D721Med (cell line): ENCODE results near the gene SLC8B1.

Experiments
- DNase-seq: peaks from one replicate; pipeline ENCODE4 v3.0.0; 2011; ENCODE audit warnings: low spot score; ENCODE audit not compliant: insufficient read length
- FAIRE-seq: peaks from 2 replicates; lab custom pipeline; 2011; peaks lifted over from hg19 to GRCh38; lab: Jason Lieb, UNC
- CTCF ChIP-seq: IDR thresholded peaks from 2 replicates; pipeline ENCODE4 v1.5.1; 2012; ENCODE audit warnings: mild to moderate bottlenecking, control low read depth; ENCODE audit not compliant: insufficient read depth; ENCODE audit errors: missing control alignments

Gene SLC8B1

GRCh38 chr12:113372371-113372770, 37.5 kb upstream of the SLC8B1 start:
- FAIRE-seq (no peak), DNase-seq (no peak)
- no peak for TF ChIP-seq CTCF

- FAIRE-seq (no peak), DNase-seq (no peak)
- no peak for TF ChIP-seq CTCF
Observed at GRCh38 chr12:113371808-113372207, 36.9 kb upstream of the SLC8B1 start.

DNA sequence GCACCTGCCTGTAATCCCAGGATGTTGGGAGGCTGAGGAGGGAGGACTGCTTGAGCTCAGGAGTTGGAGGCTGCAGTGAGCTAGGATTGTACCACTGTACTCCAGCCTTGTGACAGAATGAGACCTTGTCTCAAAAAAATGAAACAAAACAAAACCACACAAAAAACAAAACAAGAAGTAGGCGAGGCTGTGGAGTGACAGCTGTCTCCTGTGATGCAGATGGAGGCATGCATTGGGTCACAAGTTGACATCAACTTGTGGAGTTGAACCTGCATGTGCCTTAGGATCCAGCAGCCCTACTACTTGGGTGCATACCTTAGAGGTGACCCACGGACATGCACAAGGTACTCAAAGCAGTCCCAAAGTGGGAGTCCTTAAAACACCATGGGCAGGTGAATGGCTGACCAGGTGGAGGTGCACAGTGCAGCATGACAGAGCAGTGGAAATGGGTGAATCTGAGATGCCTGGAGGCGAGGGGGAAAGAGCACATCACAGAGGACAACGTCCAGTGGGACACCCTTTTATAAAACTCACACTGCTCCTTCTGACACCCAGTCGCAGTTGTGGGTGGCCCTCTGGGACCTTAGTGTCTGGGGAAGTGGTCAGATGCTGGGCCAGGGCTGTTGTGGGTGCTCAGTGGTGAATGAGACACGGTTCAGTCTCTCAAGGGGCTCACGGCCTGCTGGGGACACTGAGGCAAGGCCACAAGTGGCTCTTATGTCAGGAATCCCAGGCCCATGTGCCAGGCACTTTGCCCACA, 36.2 kb upstream of the SLC8B1 start:
- no peak for TF ChIP-seq CTCF
- no peak for FAIRE-seq
- DNase-seq: no peak

DNA sequence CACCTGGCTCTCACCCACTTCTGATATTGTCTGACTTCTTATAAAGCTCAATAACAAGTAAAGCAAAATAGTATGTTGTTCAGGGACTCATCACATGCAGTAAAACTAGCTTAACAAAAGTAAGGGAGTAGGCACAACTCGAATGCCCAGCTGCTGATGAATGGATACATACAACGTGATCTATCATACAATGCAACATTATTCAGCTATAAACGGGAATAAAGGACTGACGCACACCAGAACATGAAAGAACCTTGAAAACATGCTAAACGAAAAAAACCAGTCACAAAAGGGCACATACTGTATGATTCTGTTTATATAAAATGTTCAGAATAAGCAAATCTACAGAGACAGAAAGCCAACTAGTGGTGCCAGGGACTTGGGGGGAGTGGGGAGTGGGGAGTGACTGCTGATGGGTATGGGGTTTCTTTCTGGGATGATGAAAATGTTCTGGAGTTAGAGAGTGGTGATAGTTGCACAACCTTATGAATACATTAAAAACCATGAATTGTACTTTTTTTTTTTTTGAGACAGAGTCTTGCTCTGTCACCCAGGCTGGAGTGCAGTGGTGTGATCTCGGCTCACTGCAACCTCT, 34.6 kb upstream of the SLC8B1 start:
- no peak for FAIRE-seq
- peak; percentile 10 for DNase-seq
- TF ChIP-seq CTCF: no peak

GRCh38 chr12:113368331-113368730, 33.4 kb upstream of the SLC8B1 start:
- DNase-seq (no peak), FAIRE-seq (no peak)
- TF ChIP-seq CTCF: no peak

GRCh38 chr12:113366827-113367226, 31.9 kb upstream of the SLC8B1 start:
- DNase-seq: no peak
- FAIRE-seq: no peak
- TF ChIP-seq CTCF: no peak
